GM13977 (cell line): ENCODE measurements around the gene ZNF268.
A peak's percentile ranks its signal among the peaks of the same experiment; 100 is the strongest.

ENCODE experiments used
- DNase-seq: peaks from one replicate; pipeline ENCODE4 v3.0.0; 2012; ENCODE audit warnings: low spot score
- CTCF ChIP-seq: IDR thresholded peaks from 2 replicates; pipeline ENCODE4 v1.5.1; 2012; ENCODE audit warnings: mild to moderate bottlenecking, control low read depth; ENCODE audit not compliant: insufficient read depth; ENCODE audit errors: extremely low read depth, missing control alignments
- in situ Hi-C: fragments of 300-500 bp; cut with MboI; formaldehyde crosslinking; loops from one replicate; pipeline ENCODE4 v1.12.0; 2022; ENCODE audit warnings: low sequenced_read_pairs, low pct_unique_long_range_greater_than_20kb, mixed read lengths, inconsistent platforms; ENCODE audit not compliant: unreplicated experiment

ZNF268 gene

GRCh38 chr12:133221241-133221640, 39.9 kb downstream of the ZNF268 start:
- in situ Hi-C loops: no loop called here
- TF ChIP-seq CTCF: no peak

GRCh38 chr12:133222211-133222610, 40.9 kb downstream of the ZNF268 start:
- TF ChIP-seq CTCF: no peak
- in situ Hi-C loops: no loop called here
- DNase-seq: no peak

More at GRCh38 chr12:133221241-133221640, 39.9 kb downstream of the ZNF268 start:
- no peak for DNase-seq

GRCh38 chr12:133225527-133225926, 44.2 kb downstream of the ZNF268 start:
- in situ Hi-C loops: no loop called here
- no peak for DNase-seq
- TF ChIP-seq CTCF: no peak

GRCh38 chr12:133226690-133227089, 45.4 kb downstream of the ZNF268 start:
- no peak for DNase-seq
- in situ Hi-C loops: no loop called here
- TF ChIP-seq CTCF: no peak

- no peak for DNase-seq
Measured at GRCh38 chr12:133227281-133227852, 46.1 kb downstream of the ZNF268 start.

GRCh38 chr12:133231001-133231400, 49.7 kb downstream of the ZNF268 start:
- peak; percentile 11 for DNase-seq
- no peak for TF ChIP-seq CTCF
- in situ Hi-C loops: no loop called here

More at GRCh38 chr12:133227281-133227852, 46.1 kb downstream of the ZNF268 start:
- TF ChIP-seq CTCF: no peak
- in situ Hi-C loops: no loop called here
